Upper lobe of right lung (tissue), 1 donor: ENCODE data around the gene POU2AF3. TPM values are rescaled to one million over a fixed set of nuclear protein-coding genes. Genes with fewer than 3 reads are reported as not detected.

Experiments
- ATAC-seq: fragments of 200-7000 bp; cut with Tn5 transposase; one replicate; pipeline ENCODE4 v1.9.1; 2020; ENCODE audit warnings: mild to moderate bottlenecking, moderate library complexity
- DNase-seq: peaks from one replicate; pipeline ENCODE4 v3.0.0-alpha.2; 2020
- H3K27ac ChIP-seq: fragments of 200-600 bp; one replicate; pipeline ENCODE4 v1.8.0; 2022
- H3K27me3 ChIP-seq: fragments of 200-600 bp; one replicate; pipeline ENCODE4 v1.8.0; 2022; ENCODE audit warnings: mild to moderate bottlenecking
- H3K36me3 ChIP-seq: fragments of 200-600 bp; one replicate; pipeline ENCODE4 v1.8.0; 2022
- H3K4me1 ChIP-seq: fragments of 200-600 bp; one replicate; pipeline ENCODE4 v1.8.0; 2022
- H3K4me3 ChIP-seq: fragments of 200-600 bp; one replicate; pipeline ENCODE4 v1.8.0; 2022; ENCODE audit warnings: mild to moderate bottlenecking
- H3K9me3 ChIP-seq: fragments of 200-600 bp; one replicate; pipeline ENCODE4 v1.8.0; 2022
- CTCF ChIP-seq: fragments of 200-600 bp; IDR thresholded peaks from one replicate; pipeline ENCODE4 v1.8.0; 2022; ENCODE audit warnings: antibody characterized with exemption
- intact Hi-C: fragments of 100-400 bp; cut with DNase I; formaldehyde crosslinking; loops from one replicate; pipeline ENCODE4 v1.11.0; 2022
- long read RNA-seq: library from polyadenylated mRNA; unstranded; transcript quantifications from one replicate; pipeline ENCODE4 v2.0.0, GENCODE V29; 2021
- total RNA-seq: library from RNA; stranded (reverse); fragmentation: NEBNext Ultra II Directional; extraction: Animal tissue kit (Norgen Biotek cat#: 25700); gene quantifications from one replicate; pipeline ENCODE4 v1.2.1, GENCODE V29; 2021
- donor health status: DM: no; HTN: yes; CAD: no; lungs with severe emphysema.

Gene POU2AF3
- 1.8 TPM for total RNA-seq
- long read RNA-seq, partial matches to known transcripts = 1 of 1 reads
- long read RNA-seq, other reads (novel, unspliced or antisense) = 0 of 1 reads

GRCh38 chr11:111298413-111299100 is at the start of gene POU2AF3:
TSS of gene POU2AF3 (plus strand) at chr11:111298546. CDS start at chr11:111298582, 36 bp downstream.
- Histone ChIP-seq H3K4me1 (peaks cover 5% of the 10 kb centered on the region), H3K27me3 (no peaks in the 10 kb centered on the region), H3K4me3 (peak within 1 kb of the TSS; percentile 58), H3K27ac (peak within 1 kb of the TSS; percentile 85), H3K36me3 (no peaks in the 10 kb centered on the region), H3K9me3 (no peaks in the 10 kb centered on the region)
- ATAC-seq (no peak), DNase-seq (no peak)
- intact Hi-C loops = no loop called here
- no peak for TF ChIP-seq CTCF

- no peaks in the 10 kb centered on the region for H3K4me1 ChIP-seq
- peaks cover 8% of the 10 kb centered on the region for H3K27me3 ChIP-seq
- no peaks in the 10 kb centered on the region for H3K9me3 ChIP-seq
- TF ChIP-seq CTCF = no peak
- ATAC-seq (no peak), DNase-seq (no peak)
- H3K4me3 ChIP-seq = no peak overlapping the region
- H3K36me3 ChIP-seq = no peaks in the 10 kb centered on the region
- no peak overlapping the region for H3K27ac ChIP-seq
- intact Hi-C loops = no loop called here
Measured at GRCh38 chr11:111250936-111251335, 47.4 kb upstream of the POU2AF3 start.

GRCh38 chr11:111253131-111253530 is 45.2 kb upstream of the POU2AF3 start:
- Histone ChIP-seq H3K27ac (no peak overlapping the region), H3K9me3 (no peaks in the 10 kb centered on the region), H3K4me1 (no peaks in the 10 kb centered on the region), H3K27me3 (peaks cover under 1% of the 10 kb centered on the region), H3K4me3 (no peak overlapping the region), H3K36me3 (no peaks in the 10 kb centered on the region)
- TF ChIP-seq CTCF = no peak
- intact Hi-C loops = no loop called here
- no peak for DNase-seq
- ATAC-seq = no peak

GRCh38 chr11:111253630-111254029 is 44.7 kb upstream of the POU2AF3 start:
- intact Hi-C loops = no loop called here
- Histone ChIP-seq H3K9me3 (no peaks in the 10 kb centered on the region), H3K27me3 (no peaks in the 10 kb centered on the region), H3K36me3 (no peaks in the 10 kb centered on the region), H3K27ac (no peak overlapping the region), H3K4me3 (no peak overlapping the region), H3K4me1 (no peaks in the 10 kb centered on the region)
- ATAC-seq (no peak), DNase-seq (no peak)
- TF ChIP-seq CTCF = no peak

- no peaks in the 10 kb centered on the region for H3K36me3 ChIP-seq
- TF ChIP-seq CTCF = no peak
- DNase-seq (no peak), ATAC-seq (no peak)
- H3K4me3 ChIP-seq = no peak overlapping the region
- intact Hi-C loops = no loop called here
- H3K27me3 ChIP-seq = no peaks in the 10 kb centered on the region
- H3K9me3 ChIP-seq = no peaks in the 10 kb centered on the region
- H3K27ac ChIP-seq = no peak overlapping the region
- no peaks in the 10 kb centered on the region for H3K4me1 ChIP-seq
Measured at GRCh38 chr11:111258046-111258445, 40.3 kb upstream of the POU2AF3 start.

GRCh38 chr11:111259896-111260295 is 38.5 kb upstream of the POU2AF3 start:
- no peaks in the 10 kb centered on the region for H3K36me3 ChIP-seq
- H3K4me1 ChIP-seq = no peaks in the 10 kb centered on the region
- H3K27ac ChIP-seq = no peak overlapping the region
- no peaks in the 10 kb centered on the region for H3K27me3 ChIP-seq
- no peak overlapping the region for H3K4me3 ChIP-seq
- DNase-seq (no peak), ATAC-seq (no peak)
- TF ChIP-seq CTCF = no peak
- H3K9me3 ChIP-seq = no peaks in the 10 kb centered on the region
- intact Hi-C loops = no loop called here
